ENCODE results near the gene ABCC1.

The ABCC1 gene

GRCh38 chr16:16131204-16131603 lies 181.8 kb downstream of the ABCC1 start:
- POLR2A ChIA-PET, result no interaction called here

GRCh38 chr16:16131659-16132058 lies 182.2 kb downstream of the ABCC1 start:
- POLR2A ChIA-PET, result no interaction called here
- CTCF ChIA-PET, result interaction anchor here (1.1 to 6.5 kb wide), 2 partner anchors 257 to 366 kb away, joined by 3 to 66 read pairs; no protein-coding TSS in a partner anchor
- TF ChIP-seq CTCF (IDR thresholded peaks at IDR 0.05; ENCODE audit: insufficient read depth, low read length, missing control alignments), result no peak
- no peak overlapping the region for H3K4me3 ChIP-seq (ENCODE audit: low read depth, low read length)
- no peak for DNase-seq (ENCODE audit: low read depth, low spot score)

More at GRCh38 chr16:16131204-16131603, 181.8 kb downstream of the ABCC1 start:
- H3K4me3 ChIP-seq (ENCODE audit: low read depth, low read length), result no peak overlapping the region
- no peak for DNase-seq (ENCODE audit: low read depth, low spot score)
- TF ChIP-seq CTCF (IDR thresholded peaks at IDR 0.05; ENCODE audit: insufficient read depth, low read length, missing control alignments), result no peak
- CTCF ChIA-PET, result interaction anchor here (1.1 to 6.5 kb wide), 2 partner anchors 257 to 365 kb away, joined by 3 to 66 read pairs; no protein-coding TSS in a partner anchor

GRCh38 chr16:16133943-16134604 lies 184.7 kb downstream of the ABCC1 start:
- H3K4me3 ChIP-seq (ENCODE audit: low read depth, low read length), result no peak overlapping the region
- POLR2A ChIA-PET, result no interaction called here
- CTCF ChIA-PET, result interaction anchor here (1.1 kb wide), 1 partner anchor 259 kb away, joined by 3 read pairs; no protein-coding TSS in a partner anchor
- no peak for DNase-seq (ENCODE audit: low read depth, low spot score)
- TF ChIP-seq CTCF (IDR thresholded peaks at IDR 0.05; ENCODE audit: insufficient read depth, low read length, missing control alignments), result no peak

- CTCF ChIA-PET, result interaction anchor here (1.1 kb wide), 2 partner anchors 9 to 264 kb away, joined by 3 to 11 read pairs; no protein-coding TSS in a partner anchor
- no peak overlapping the region for H3K4me3 ChIP-seq (ENCODE audit: low read depth, low read length)
- no peak for TF ChIP-seq CTCF (IDR thresholded peaks at IDR 0.05; ENCODE audit: insufficient read depth, low read length, missing control alignments)
- no peak for DNase-seq (ENCODE audit: low read depth, low spot score)
- POLR2A ChIA-PET, result no interaction called here
Observed at GRCh38 chr16:16136588-16136987, 187.2 kb downstream of the ABCC1 start.

GRCh38 chr16:16137110-16137509 lies 187.7 kb downstream of the ABCC1 start:
- CTCF ChIA-PET, result interaction anchor here (1.1 kb wide), 2 partner anchors 10 to 264 kb away, joined by 3 to 11 read pairs; no protein-coding TSS in a partner anchor
- DNase-seq (ENCODE audit: low read depth, low spot score), result no peak
- POLR2A ChIA-PET, result no interaction called here
- H3K4me3 ChIP-seq (ENCODE audit: low read depth, low read length), result no peak overlapping the region
- no peak for TF ChIP-seq CTCF (IDR thresholded peaks at IDR 0.05; ENCODE audit: insufficient read depth, low read length, missing control alignments)

GRCh38 chr16:16138034-16138635 lies 188.7 kb downstream of the ABCC1 start:
- no peak for TF ChIP-seq CTCF (IDR thresholded peaks at IDR 0.05; ENCODE audit: insufficient read depth, low read length, missing control alignments)
- CTCF ChIA-PET, result interaction anchor here (1.1 kb wide), 1 partner anchor 10 kb away, joined by 4 read pairs; no protein-coding TSS in a partner anchor
- no peak overlapping the region for H3K4me3 ChIP-seq (ENCODE audit: low read depth, low read length)
- POLR2A ChIA-PET, result no interaction called here
- no peak for DNase-seq (ENCODE audit: low read depth, low spot score)
